NCI-H1092 treated with DMSO at 0.1 percent for 48 hours (cell line): Measurements from ENCODE around the gene TM4SF20.
A peak's percentile ranks its signal among the peaks of the same experiment; 100 is the strongest.

Source experiments
- DNase-seq: peaks from one replicate; lab custom pipeline; 2025; lab: John Stamatoyannopoulos, UW

TM4SF20 gene

DNA sequence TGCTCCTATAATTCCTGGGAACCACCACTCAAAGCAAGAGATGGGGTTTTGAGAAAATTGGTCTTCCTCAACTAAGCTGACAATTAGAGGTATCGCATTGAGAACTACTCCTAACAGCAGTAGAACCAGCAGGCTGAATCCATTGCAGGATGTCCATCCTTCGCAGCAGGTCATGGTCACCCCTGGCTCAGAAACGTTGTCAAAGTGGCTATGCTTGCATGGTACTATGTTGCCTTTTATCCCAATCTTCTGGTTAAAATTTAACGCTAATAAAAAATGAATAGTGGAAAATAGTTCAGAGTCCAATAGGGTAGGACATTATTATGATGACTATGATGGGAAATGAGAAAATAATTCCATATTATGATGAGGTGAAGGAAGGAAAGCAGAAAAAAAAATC is at the start of gene TM4SF20:
Gene TM4SF20, minus strand, starts transcription at position 212 of the 400 bp plus-strand sequence. Its CDS starts 38 bp downstream, at position 174.
- no peak for DNase-seq

GRCh38 chr2:227428731-227429285 is 49.7 kb upstream of the TM4SF20 start:
- no peak for DNase-seq

DNA sequence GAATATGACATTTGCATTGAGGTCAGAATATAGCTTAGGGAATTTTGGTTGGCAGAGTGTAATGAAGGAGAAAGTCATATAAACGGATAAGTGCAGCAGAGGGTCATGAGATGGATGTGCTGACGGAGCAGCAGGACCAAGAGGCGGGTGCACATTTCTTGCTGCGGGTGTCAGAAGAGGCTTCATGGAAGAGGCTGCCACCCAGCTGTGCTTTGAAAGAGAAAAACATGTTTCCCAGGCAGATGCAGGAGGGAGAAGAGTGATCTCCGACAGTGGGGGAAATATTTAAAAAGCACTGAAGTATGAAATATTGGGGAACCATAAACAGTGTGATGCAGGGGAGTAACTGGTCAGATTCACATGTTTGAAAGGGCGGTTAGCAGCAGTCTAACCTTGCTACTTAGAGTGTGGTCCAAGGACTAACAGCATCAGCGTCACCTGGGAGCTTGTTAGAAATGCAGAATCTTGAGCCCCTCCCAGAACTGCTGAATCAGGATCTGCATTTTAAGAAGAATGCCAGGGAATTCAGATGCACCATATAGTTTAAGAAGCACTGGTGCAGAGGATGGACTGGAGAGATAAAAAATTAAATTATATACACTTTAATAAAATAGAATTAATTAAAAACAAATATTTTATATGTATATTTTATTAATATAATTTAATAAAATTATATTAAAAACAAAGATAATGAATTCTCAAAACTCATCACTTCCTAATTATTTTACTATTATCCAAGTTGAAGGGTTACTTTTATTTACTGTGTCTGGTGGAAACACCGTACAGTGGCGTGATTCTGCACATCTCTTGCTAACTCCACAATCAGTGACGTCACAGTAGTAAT is 44.8 kb upstream of the TM4SF20 start:
- no peak for DNase-seq

- no peak for DNase-seq
These were observed 41.3 kb upstream of the TM4SF20 start for GRCh38 chr2:227420087-227421052.

GRCh38 chr2:227416701-227417100 is 37.6 kb upstream of the TM4SF20 start:
- no peak for DNase-seq

DNA sequence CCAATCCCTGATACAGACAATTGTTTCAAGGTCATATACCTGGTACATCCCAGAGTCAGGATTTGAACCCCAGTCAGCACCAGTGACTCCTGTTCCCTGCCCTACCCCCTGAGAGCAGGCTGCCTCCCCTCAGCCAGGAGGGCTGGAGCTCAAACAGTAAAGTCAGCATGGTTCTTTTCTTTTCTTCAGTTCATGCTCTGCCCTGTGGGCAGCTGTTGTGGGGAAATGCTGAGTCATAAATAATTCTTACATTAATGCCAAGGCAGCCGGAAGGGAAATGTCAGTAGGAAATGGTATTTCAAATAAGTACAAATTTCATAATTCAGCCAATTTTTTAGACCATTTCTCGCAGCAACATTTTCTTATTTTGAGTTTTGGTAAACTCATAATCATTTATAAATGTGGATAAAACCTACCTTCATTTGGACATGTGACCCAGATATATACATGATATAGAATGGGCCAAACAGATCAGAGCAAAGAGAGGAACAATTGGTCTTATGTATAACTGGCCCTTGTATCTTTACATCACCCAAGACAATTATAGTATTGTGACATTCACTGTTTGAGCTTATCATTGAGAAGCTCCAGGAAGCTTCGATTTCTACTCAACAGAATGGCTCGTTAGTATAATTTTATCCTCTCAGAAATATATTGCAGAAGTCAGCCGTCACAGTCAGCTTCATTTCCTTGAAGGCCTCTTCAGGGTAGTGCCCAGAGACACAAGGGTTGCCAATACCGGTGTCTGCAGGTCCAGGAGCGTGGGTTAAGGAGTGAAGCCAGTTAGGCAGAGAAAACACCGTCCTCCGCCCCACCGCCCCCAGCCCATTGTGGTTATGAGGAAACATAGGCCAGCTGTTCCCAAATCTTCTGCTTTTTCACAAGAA is 36.7 kb upstream of the TM4SF20 start:
- DNase-seq, result no peak

- DNase-seq, result no peak
These were observed 35.7 kb upstream of the TM4SF20 start for GRCh38 chr2:227414846-227415245.

- no peak for DNase-seq
These were observed 34.3 kb upstream of the TM4SF20 start for GRCh38 chr2:227413371-227413770.

DNA sequence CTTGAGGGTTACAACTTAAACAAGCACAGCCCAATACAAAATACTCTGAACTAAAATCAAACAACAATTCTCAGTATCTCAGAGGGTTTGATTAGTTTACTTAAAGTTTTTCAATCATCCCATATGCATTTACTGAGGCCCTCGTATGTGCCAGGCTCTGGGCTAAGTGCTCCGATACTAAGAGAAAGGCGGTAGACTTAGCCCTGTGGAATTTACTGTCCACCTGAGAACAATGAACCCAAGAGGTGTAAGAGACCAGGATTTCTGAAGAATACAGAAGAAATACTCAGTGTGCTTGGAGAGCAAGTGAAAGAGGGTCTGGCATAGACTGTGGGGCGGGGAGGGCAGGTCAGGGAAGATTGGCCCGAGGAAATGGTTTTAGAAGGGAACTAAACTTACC is 33.8 kb upstream of the TM4SF20 start:
- DNase-seq, result no peak

- no peak for DNase-seq
These were observed 32.9 kb upstream of the TM4SF20 start for GRCh38 chr2:227411990-227412350.

GRCh38 chr2:227411320-227411989 is 32.3 kb upstream of the TM4SF20 start:
- DNase-seq, result no peak

DNA sequence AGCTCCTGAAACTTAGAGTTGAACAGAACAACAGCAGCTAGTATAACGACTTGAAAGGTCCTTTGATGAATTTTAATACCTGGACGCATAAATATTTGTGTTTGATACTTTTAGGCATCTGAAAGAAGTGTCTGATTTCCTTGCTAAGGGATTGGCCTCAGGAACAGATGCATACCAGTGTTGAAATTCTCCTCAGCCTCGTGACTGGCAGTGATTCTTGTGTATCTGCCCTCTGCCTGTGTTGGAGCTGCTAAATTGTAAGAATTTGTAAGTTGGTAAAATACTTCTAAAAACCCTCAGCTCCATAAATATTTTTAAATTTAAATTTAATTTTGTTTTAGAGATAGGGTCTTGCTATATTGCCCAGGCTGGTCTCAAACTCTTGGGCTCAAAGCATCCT is 31.1 kb upstream of the TM4SF20 start:
- DNase-seq, result no peak

DNA sequence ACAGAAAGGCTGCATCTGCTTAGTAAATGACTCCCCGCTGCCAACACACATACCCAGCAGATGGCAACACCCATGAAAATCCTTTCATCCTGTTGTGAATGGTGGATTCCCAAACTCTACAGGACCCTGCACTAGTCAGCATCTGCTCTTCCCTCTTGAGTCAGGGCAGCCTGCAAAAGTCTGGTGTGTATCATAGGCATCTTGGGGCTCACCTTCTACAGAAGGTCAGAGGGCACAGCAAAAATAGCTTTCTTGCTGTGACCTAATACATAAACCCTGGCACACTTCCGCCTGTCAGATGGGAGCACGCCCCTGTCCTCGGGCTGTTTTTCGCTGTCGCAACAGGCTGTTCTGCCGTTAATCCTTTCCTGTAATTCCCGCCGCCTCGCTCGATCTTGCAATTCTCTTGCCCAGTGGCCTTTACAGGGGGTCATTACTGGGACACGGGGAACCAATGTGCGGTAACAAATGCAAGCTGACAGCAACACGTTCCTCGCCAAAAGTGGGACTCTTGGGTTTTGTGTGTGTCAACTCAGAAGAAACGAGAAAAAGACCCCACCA is 28.6 kb upstream of the TM4SF20 start:
- no peak for DNase-seq

- DNase-seq, result peak; percentile 69
These were observed 27.3 kb upstream of the TM4SF20 start for GRCh38 chr2:227406177-227407031.

GRCh38 chr2:227404585-227405271 is 25.6 kb upstream of the TM4SF20 start:
- DNase-seq, result no peak

DNA sequence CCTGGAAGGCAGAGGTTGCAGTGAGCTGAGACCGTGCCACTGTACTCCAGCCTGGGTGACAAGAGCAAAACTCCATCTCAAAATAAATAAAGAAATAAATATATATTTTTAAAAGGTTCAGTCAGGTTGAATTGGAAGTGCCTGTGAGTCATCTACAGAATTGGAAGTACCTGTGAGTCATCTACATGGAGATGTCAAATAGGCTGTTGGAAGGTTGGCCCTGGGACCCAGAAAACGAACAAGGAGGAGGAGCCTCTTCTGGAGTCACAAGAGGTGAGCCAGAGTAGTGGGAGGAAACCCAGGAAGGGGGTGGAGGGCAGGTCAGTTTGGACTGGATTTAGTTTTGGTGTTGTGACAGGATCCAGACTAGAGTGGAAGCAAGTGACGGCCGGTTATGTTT is 23.9 kb upstream of the TM4SF20 start:
- no peak for DNase-seq

GRCh38 chr2:227402321-227402720 is 23.2 kb upstream of the TM4SF20 start:
- no peak for DNase-seq

GRCh38 chr2:227401550-227401949 is 22.4 kb upstream of the TM4SF20 start:
- DNase-seq, result no peak
